Measurements from ENCODE around the gene PTPRD.

GRCh38 chr9:10036095-10036494, 576.7 kb downstream of the PTPRD start:
- TF ChIP-seq, protein P1, sequence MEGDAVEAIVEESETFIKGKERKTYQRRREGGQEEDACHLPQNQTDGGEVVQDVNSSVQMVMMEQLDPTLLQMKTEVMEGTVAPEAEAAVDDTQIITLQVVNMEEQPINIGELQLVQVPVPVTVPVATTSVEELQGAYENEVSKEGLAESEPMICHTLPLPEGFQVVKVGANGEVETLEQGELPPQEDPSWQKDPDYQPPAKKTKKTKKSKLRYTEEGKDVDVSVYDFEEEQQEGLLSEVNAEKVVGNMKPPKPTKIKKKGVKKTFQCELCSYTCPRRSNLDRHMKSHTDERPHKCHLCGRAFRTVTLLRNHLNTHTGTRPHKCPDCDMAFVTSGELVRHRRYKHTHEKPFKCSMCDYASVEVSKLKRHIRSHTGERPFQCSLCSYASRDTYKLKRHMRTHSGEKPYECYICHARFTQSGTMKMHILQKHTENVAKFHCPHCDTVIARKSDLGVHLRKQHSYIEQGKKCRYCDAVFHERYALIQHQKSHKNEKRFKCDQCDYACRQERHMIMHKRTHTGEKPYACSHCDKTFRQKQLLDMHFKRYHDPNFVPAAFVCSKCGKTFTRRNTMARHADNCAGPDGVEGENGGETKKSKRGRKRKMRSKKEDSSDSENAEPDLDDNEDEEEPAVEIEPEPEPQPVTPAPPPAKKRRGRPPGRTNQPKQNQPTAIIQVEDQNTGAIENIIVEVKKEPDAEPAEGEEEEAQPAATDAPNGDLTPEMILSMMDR (IDR thresholded peaks at IDR 0.05): no peak
- TF ChIP-seq EZH2 (IDR thresholded peaks at IDR 0.05; ENCODE audit: borderline replicate concordance, insufficient read depth, low read depth, low read length, poor library complexity, severe bottlenecking): no peak

All from B cell (primary cell).